H9 (cell line): ENCODE data around the gene NUP98. TPM values are rescaled to one million over a fixed set of nuclear protein-coding genes. Genes with fewer than 3 reads are reported as not detected.

ENCODE experiments used
- DNase-seq: peaks from one replicate; pipeline ENCODE4 v3.0.0-alpha.2; 2017
- H2AFZ ChIP-seq: one replicate; pipeline ENCODE4 v1.6.1; 2013; ENCODE audit warnings: mild to moderate bottlenecking, low read length, control low read depth, moderate library complexity
- H2AK5ac ChIP-seq: 2 replicates; pipeline ENCODE4 v1.6.1; 2013; ENCODE audit warnings: low read length, control low read depth, mixed read lengths; ENCODE audit not compliant: insufficient read length
- H2BK120ac ChIP-seq: one replicate; pipeline ENCODE4 v1.6.1; 2013; ENCODE audit warnings: low read depth, mild to moderate bottlenecking, low read length, control low read depth, inconsistent platforms; ENCODE audit not compliant: poor library complexity, severe bottlenecking
- H2BK12ac ChIP-seq: 2 replicates; pipeline ENCODE4 v1.6.1; 2013; ENCODE audit warnings: low read length, control low read depth, mixed read lengths, low read depth; ENCODE audit not compliant: insufficient read length
- H2BK15ac ChIP-seq: 2 replicates; pipeline ENCODE4 v1.6.1; 2013; ENCODE audit warnings: low read depth, low read length, control low read depth
- H2BK20ac ChIP-seq: one replicate; pipeline ENCODE4 v1.6.1; 2013; ENCODE audit warnings: low read depth, mild to moderate bottlenecking, low read length, control low read depth, inconsistent platforms; ENCODE audit not compliant: poor library complexity, severe bottlenecking
- H2BK5ac ChIP-seq: 2 replicates; pipeline ENCODE4 v1.6.1; 2013; ENCODE audit warnings: low read length, control low read depth, mixed read lengths; ENCODE audit not compliant: insufficient read length
- H3K14ac ChIP-seq: 2 replicates; pipeline ENCODE4 v1.6.1; 2013; ENCODE audit warnings: low read length, control low read depth; ENCODE audit not compliant: insufficient read depth
- H3K18ac ChIP-seq: 2 replicates; pipeline ENCODE4 v1.6.1; 2013; ENCODE audit warnings: low read depth, mild to moderate bottlenecking, mixed read lengths, low read length, control low read depth; ENCODE audit not compliant: insufficient read length
- H3K23ac ChIP-seq: 2 replicates; pipeline ENCODE4 v1.6.1; 2013; ENCODE audit warnings: low read length, control low read depth, mixed read lengths, low read depth; ENCODE audit not compliant: insufficient read length
- H3K23me2 ChIP-seq: 2 replicates; pipeline ENCODE4 v1.6.1; 2013; ENCODE audit warnings: low read depth, mild to moderate bottlenecking, mixed read lengths, low read length, control low read depth; ENCODE audit not compliant: insufficient read length, poor library complexity, severe bottlenecking
- H3K27ac ChIP-seq: 2 replicates; pipeline ENCODE4 v1.5.1; 2013; ENCODE audit warnings: low read length, control low read depth, mixed read lengths, low read depth; ENCODE audit not compliant: insufficient read length
- H3K27me3 ChIP-seq: 2 replicates; pipeline ENCODE4 v1.6.1; 2013; ENCODE audit warnings: low read length, control low read depth, inconsistent platforms; ENCODE audit not compliant: insufficient read depth
- H3K4ac ChIP-seq: 2 replicates; pipeline ENCODE4 v1.6.1; 2013; ENCODE audit warnings: low read depth, mild to moderate bottlenecking, control low read depth, inconsistent platforms, low read length, moderate library complexity
- H3K4me1 ChIP-seq: 2 replicates; pipeline ENCODE4 v1.6.1; 2013; ENCODE audit warnings: low read length, control low read depth, inconsistent platforms; ENCODE audit not compliant: insufficient read depth
- H3K4me2 ChIP-seq: 2 replicates; pipeline ENCODE4 v1.6.1; 2013; ENCODE audit warnings: low read length, control low read depth, mixed read lengths; ENCODE audit not compliant: insufficient read length, insufficient read depth
- H3K56ac ChIP-seq: 2 replicates; pipeline ENCODE4 v1.6.1; 2013; ENCODE audit warnings: low read depth, mild to moderate bottlenecking, mixed read lengths, low read length, control low read depth; ENCODE audit not compliant: insufficient read length
- H3K79me1 ChIP-seq: 2 replicates; pipeline ENCODE4 v1.6.1; 2013; ENCODE audit warnings: low read depth, mild to moderate bottlenecking, moderate library complexity, low read length, control low read depth, inconsistent platforms; ENCODE audit not compliant: insufficient read depth, poor library complexity, severe bottlenecking
- H3K79me2 ChIP-seq: 2 replicates; pipeline ENCODE4 v1.6.1; 2013; ENCODE audit warnings: low read length, control low read depth, inconsistent platforms; ENCODE audit not compliant: insufficient read depth
- H3K9ac ChIP-seq: 2 replicates; pipeline ENCODE4 v1.6.1; 2013; ENCODE audit warnings: low read length, control low read depth, mixed read lengths; ENCODE audit not compliant: insufficient read length; ENCODE audit errors: extremely low read depth
- H3K9me3 ChIP-seq: one replicate; pipeline ENCODE4 v1.6.1; 2013; ENCODE audit warnings: low read depth, low read length, inconsistent platforms; ENCODE audit not compliant: control insufficient read depth
- H3T11ph ChIP-seq: one replicate; pipeline ENCODE4 v1.6.1; 2013; ENCODE audit warnings: mild to moderate bottlenecking, low read length, control low read depth, inconsistent platforms
- H4K20me1 ChIP-seq: one replicate; pipeline ENCODE4 v1.6.1; 2013; ENCODE audit not compliant: control insufficient read depth, insufficient read length, insufficient read depth
- H4K5ac ChIP-seq: 2 replicates; pipeline ENCODE4 v1.6.1; 2013; ENCODE audit warnings: low read depth, mild to moderate bottlenecking, mixed read lengths, low read length, control low read depth; ENCODE audit not compliant: insufficient read length
- H4K8ac ChIP-seq: replicated peaks from 2 replicates; pipeline ENCODE4 v1.6.1; 2013; ENCODE audit warnings: low read length, control low read depth, mixed read lengths, low read depth; ENCODE audit not compliant: insufficient read length
- H4K91ac ChIP-seq: 2 replicates; pipeline ENCODE4 v1.6.1; 2013; ENCODE audit warnings: low read depth, mild to moderate bottlenecking, moderate library complexity, mixed read lengths, low read length, control low read depth; ENCODE audit not compliant: insufficient read length
- H3K27ac Mint-ChIP-seq, 3 experiments: 2 replicates in 2 of 3; 3 replicates in 1 of 3; pipeline ENCODE4 v1.8.0; 2020 to 2021; ENCODE audit warnings: mixed read lengths in 3 of 3, mild to moderate bottlenecking in 1 of 3, moderate library complexity in 1 of 3
- H3K27me3 Mint-ChIP-seq: 2 replicates; pipeline ENCODE4 v1.8.0; 2021; ENCODE audit warnings: low read depth, mild to moderate bottlenecking, moderate library complexity, mixed read lengths
- H3K36me3 Mint-ChIP-seq, 3 experiments: 2 replicates in 2 of 3; 3 replicates in 1 of 3; pipeline ENCODE4 v1.8.0; 2020 to 2021; ENCODE audit warnings: low read depth in 3 of 3, mixed read lengths in 3 of 3; ENCODE audit not compliant: insufficient read depth in 1 of 3
- H3K4me1 Mint-ChIP-seq, 2 experiments: 2 replicates each; pipeline ENCODE4 v1.8.0; 2020; ENCODE audit warnings: mixed read lengths in 2 of 2
- H3K4me3 Mint-ChIP-seq, 2 experiments: 2 replicates in 1 of 2; 3 replicates in 1 of 2; pipeline ENCODE4 v1.8.0; 2020 to 2021; ENCODE audit warnings: mild to moderate bottlenecking in 2 of 2, mixed read lengths in 2 of 2, moderate library complexity in 1 of 2
- H3K9me3 Mint-ChIP-seq, 2 experiments: 2 replicates in 1 of 2; 3 replicates in 1 of 2; pipeline ENCODE4 v1.8.0; 2020; ENCODE audit warnings: mild to moderate bottlenecking in 2 of 2, mixed read lengths in 2 of 2, moderate library complexity in 1 of 2
- WGBS: extraction: QIAGEN DNeasy Blood & Tissue Kit; methylation state at CpG from one replicate; pipeline ENCODE4 v1.1.7; 2013; ENCODE audit warnings: missing lambda C conversion rate, low lambda C conversion rate, mixed read lengths; ENCODE audit not compliant: insufficient read length; ENCODE audit errors: extremely low coverage; 5-methylcytosine and 5-hydroxymethylcytosine counted together
- total RNA-seq: library from RNA; stranded (reverse); gene quantifications from 2 replicates; pipeline ENCODE4 v1.2.1, GENCODE V29; 2021
- TF ChIP-seq, protein P1 (sequence below): fragments of 200-600 bp; sonication (generic); conservative IDR thresholded peaks from 3 replicates; pipeline ENCODE4 v1.8.0; 2021; ENCODE audit warnings: antibody characterized with exemption, mild to moderate bottlenecking

NUP98 gene
- total RNA-seq, 1 experiment from 2014 or later, result 105 TPM

GRCh38 chr11:3735827-3736226 is 61.5 kb downstream of the NUP98 start:
- H3K79me2 ChIP-seq, result no peaks in the 10 kb centered on the region

More at GRCh38 chr11:3735827-3736226, 61.5 kb downstream of the NUP98 start:
- TF ChIP-seq, protein P1, sequence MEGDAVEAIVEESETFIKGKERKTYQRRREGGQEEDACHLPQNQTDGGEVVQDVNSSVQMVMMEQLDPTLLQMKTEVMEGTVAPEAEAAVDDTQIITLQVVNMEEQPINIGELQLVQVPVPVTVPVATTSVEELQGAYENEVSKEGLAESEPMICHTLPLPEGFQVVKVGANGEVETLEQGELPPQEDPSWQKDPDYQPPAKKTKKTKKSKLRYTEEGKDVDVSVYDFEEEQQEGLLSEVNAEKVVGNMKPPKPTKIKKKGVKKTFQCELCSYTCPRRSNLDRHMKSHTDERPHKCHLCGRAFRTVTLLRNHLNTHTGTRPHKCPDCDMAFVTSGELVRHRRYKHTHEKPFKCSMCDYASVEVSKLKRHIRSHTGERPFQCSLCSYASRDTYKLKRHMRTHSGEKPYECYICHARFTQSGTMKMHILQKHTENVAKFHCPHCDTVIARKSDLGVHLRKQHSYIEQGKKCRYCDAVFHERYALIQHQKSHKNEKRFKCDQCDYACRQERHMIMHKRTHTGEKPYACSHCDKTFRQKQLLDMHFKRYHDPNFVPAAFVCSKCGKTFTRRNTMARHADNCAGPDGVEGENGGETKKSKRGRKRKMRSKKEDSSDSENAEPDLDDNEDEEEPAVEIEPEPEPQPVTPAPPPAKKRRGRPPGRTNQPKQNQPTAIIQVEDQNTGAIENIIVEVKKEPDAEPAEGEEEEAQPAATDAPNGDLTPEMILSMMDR, result no peak
- H3K56ac ChIP-seq, result no peak overlapping the region
- H3T11ph ChIP-seq, result no peak overlapping the region
- no peak overlapping the region for H2BK20ac ChIP-seq
- no peaks in the 10 kb centered on the region for H3K23me2 ChIP-seq
- H3K4me1 ChIP-seq, result no peaks in the 10 kb centered on the region
- Mint-ChIP-seq H3K4me1 (no peaks in the 10 kb centered on the region), H3K9me3 (no peaks in the 10 kb centered on the region), H3K27me3 (no peaks in the 10 kb centered on the region), H3K36me3 (peaks cover 31 to 87% (median 77%) of the 10 kb centered on the region in 3 experiments), H3K4me3 (no peak overlapping the region), H3K27ac (no peak overlapping the region; a peak in 1 of 7 replicates)
- no peak overlapping the region for H4K91ac ChIP-seq
- no CpG with 5 or more reads among the region's 4 CpGs for WGBS
- H2BK120ac ChIP-seq, result no peak overlapping the region
- no peak overlapping the region for H3K14ac ChIP-seq
- H3K79me1 ChIP-seq, result no peaks in the 10 kb centered on the region
- no peak overlapping the region for H3K18ac ChIP-seq
- no peak overlapping the region for H3K23ac ChIP-seq
- no peaks in the 10 kb centered on the region for H3K27me3 ChIP-seq
- no peak overlapping the region for H2BK15ac ChIP-seq
- H3K4ac ChIP-seq, result no peak overlapping the region
- no peak overlapping the region for H2BK5ac ChIP-seq
- no peaks in the 10 kb centered on the region for H4K20me1 ChIP-seq
- H3K9ac ChIP-seq, result no peak overlapping the region
- H2AFZ ChIP-seq, result no peak overlapping the region
- no peak overlapping the region for H2BK12ac ChIP-seq
- no peak overlapping the region for H3K4me2 ChIP-seq
- H4K5ac ChIP-seq, result no peak overlapping the region
- H3K27ac ChIP-seq, result no peak overlapping the region
- DNase-seq, result no peak
- no peaks in the 10 kb centered on the region for H3K9me3 ChIP-seq
- H2AK5ac ChIP-seq, result no peak overlapping the region
- no peak overlapping the region for H4K8ac ChIP-seq
